Central memory CD8-positive, alpha-beta T cell (primary cell): ENCODE data around the gene IL1RAP.
A peak's percentile ranks its signal among the peaks of the same experiment; 100 is the strongest.

Experiments
- ATAC-seq: fragments of 150-1000 bp; cut with Tn5 transposase; replicated peaks from 2 replicates; pipeline ENCODE4 v1.10.0; 2022; ENCODE audit warnings: mild to moderate bottlenecking, moderate FRiP score, moderate number of reproducible peaks; ENCODE audit not compliant: poor library complexity, severe bottlenecking; ENCODE audit errors: extremely low read depth
- DNase-seq, 2 donors: peaks; one replicate each; pipeline ENCODE4 v3.0.0; 2021; ENCODE audit warnings: low spot score in 2 of 2
- H3K27ac Mint-ChIP-seq: one replicate; pipeline ENCODE4 v1.8.0; 2022; ENCODE audit warnings: low read depth, mild to moderate bottlenecking, moderate library complexity, mixed read lengths
- H3K27me3 Mint-ChIP-seq: one replicate; pipeline ENCODE4 v1.8.0; 2022; ENCODE audit warnings: mixed read lengths
- H3K36me3 Mint-ChIP-seq: one replicate; pipeline ENCODE4 v1.8.0; 2022; ENCODE audit warnings: mild to moderate bottlenecking, moderate library complexity, mixed read lengths; ENCODE audit not compliant: insufficient read depth
- H3K4me1 Mint-ChIP-seq: one replicate; pipeline ENCODE4 v1.8.0; 2022; ENCODE audit warnings: mixed read lengths
- H3K4me3 Mint-ChIP-seq: one replicate; pipeline ENCODE4 v1.8.0; 2022; ENCODE audit warnings: mild to moderate bottlenecking, moderate library complexity, mixed read lengths
- H3K9me3 Mint-ChIP-seq: one replicate; pipeline ENCODE4 v1.8.0; 2022; ENCODE audit warnings: mixed read lengths

IL1RAP gene

DNA sequence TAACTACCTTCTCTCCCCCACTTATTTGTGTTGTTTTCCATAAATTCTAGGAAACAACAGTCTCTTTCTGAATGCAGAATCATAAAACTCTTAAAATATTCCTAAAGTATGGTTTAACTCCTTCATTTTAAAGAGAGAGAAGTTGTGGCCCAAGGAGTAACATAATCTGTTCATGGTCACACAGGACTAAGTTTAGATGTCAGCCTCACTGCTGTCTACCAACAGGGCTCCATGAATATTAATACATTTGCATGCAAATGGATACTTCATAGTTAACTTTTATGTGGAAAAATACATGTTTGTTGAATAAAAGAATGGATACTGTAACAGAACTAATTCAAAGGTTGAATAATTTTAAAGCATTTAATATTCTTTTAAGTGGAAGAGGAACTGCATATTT, 18.5 kb upstream of the IL1RAP start:
- Mint-ChIP-seq H3K36me3 (no peaks in the 10 kb centered on the region), H3K4me1 (no peaks in the 10 kb centered on the region), H3K27ac (no peak overlapping the region), H3K4me3 (no peak overlapping the region), H3K27me3 (peaks cover 92% of the 10 kb centered on the region), H3K9me3 (no peaks in the 10 kb centered on the region)
- no peak for DNase-seq
- no peak for ATAC-seq

DNA sequence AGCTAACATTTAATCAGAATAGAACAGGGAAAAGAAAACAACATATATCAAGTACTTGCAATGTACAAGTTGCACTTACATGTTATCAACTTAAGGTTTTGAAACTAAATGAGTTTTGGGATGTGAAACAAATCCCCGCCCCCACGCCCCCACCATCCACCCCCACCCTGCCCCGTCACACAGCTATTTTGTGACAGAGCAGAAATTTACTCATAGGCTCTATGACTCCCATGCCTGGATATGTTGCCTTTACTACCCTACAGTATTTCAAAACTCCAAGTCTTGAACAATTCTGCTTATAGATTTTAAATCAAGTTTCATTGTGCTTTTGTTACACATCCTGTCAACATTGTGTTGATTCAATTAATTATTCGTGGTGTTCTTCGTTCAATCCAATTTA, 18.1 kb upstream of the IL1RAP start:
- DNase-seq: no peak
- no peak overlapping the region for H3K27ac Mint-ChIP-seq
- H3K27me3 Mint-ChIP-seq: peaks cover 93% of the 10 kb centered on the region
- H3K36me3 Mint-ChIP-seq: no peaks in the 10 kb centered on the region
- H3K4me1 Mint-ChIP-seq: no peaks in the 10 kb centered on the region
- no peaks in the 10 kb centered on the region for H3K9me3 Mint-ChIP-seq
- H3K4me3 Mint-ChIP-seq: no peak overlapping the region
- no peak for ATAC-seq

DNA sequence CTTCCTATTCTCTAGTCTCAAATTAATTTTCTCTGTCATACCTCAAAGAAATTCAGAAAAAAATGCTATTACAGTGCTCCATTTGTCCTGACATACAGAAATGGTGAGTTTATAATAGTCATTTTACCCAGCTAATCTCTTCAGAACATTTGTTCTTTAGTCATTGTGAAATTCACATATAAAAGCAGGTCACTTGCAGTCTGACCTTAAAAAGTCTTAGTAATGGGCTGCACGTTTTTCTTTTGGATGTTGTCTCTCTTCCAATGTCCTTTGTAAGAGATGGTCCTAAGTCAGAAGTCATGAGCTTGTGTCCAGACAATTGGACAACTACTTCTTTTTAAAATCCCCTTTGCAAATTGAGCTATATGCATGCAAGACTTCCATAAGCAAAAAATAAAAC, 17.0 kb upstream of the IL1RAP start:
- peaks cover 93% of the 10 kb centered on the region for H3K27me3 Mint-ChIP-seq
- no peaks in the 10 kb centered on the region for H3K9me3 Mint-ChIP-seq
- DNase-seq: no peak
- H3K4me1 Mint-ChIP-seq: no peaks in the 10 kb centered on the region
- H3K4me3 Mint-ChIP-seq: no peak overlapping the region
- no peaks in the 10 kb centered on the region for H3K36me3 Mint-ChIP-seq
- H3K27ac Mint-ChIP-seq: no peak overlapping the region
- ATAC-seq: no peak

DNA sequence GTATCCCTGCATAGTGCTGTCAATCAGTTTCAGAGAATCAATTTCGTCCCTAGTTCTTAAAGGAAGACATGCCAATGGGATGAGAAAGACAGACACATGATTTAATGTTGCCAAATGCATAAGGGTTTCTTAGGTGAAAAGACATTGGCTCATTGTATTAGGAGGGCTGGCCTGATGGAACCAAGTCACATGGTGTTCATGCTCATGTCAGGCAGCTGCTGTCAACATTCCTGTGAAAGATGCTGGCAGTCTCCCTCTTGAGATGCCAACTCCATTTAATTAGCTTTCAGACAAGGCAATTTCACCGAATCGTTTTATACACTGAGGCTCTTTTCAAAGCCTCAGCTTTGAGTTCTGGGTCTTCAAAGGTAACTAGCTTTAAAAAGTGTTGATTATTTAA, 16.1 kb upstream of the IL1RAP start:
- Mint-ChIP-seq H3K27me3 (peaks cover 93% of the 10 kb centered on the region), H3K4me3 (no peak overlapping the region), H3K4me1 (no peaks in the 10 kb centered on the region), H3K9me3 (no peaks in the 10 kb centered on the region), H3K36me3 (no peaks in the 10 kb centered on the region), H3K27ac (no peak overlapping the region)
- ATAC-seq (no peak), DNase-seq (no peak)

DNA sequence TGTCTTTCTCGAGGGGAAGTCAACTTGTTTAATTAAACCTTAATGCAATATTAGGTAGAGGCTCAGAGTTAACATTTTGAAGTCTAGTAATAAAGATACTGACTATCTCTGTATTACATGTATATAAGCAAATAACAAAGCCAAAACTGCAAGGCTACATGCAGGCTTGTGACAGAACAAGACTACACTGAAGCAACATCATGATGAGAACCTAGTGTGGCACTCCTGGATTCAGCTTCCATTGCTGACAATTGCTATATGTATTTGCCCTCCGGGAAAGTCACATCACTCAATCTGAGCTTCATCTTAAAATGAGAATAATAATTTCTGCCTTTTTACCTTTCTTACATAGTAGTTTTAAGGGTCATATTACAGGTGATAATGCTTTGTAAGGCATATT, 15.6 kb upstream of the IL1RAP start:
- Mint-ChIP-seq H3K4me1 (no peaks in the 10 kb centered on the region), H3K27ac (no peak overlapping the region), H3K27me3 (peaks cover 93% of the 10 kb centered on the region), H3K9me3 (no peaks in the 10 kb centered on the region), H3K36me3 (no peaks in the 10 kb centered on the region), H3K4me3 (no peak overlapping the region)
- ATAC-seq (no peak), DNase-seq (no peak)

DNA sequence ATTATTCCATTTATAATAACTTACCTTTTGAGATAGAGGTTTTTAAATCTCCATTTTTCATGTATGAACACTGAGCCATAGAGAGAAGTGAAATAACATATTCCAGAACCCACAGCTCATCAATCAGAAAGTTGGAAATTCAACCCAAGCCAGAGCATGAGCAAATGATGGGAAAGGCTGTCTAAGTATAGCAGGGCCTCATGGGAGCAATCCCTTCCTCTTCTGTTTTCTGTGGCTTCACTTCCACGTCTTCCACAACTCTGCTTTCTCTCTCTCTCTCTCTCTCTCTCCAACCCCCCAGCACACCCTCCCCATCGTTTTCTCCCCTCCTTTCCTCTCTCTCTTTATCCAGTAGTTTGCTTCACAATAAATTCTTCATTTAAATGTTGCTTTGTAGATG, 14.8 kb upstream of the IL1RAP start:
- Mint-ChIP-seq H3K27ac (no peak overlapping the region), H3K4me3 (no peak overlapping the region), H3K27me3 (peaks cover 93% of the 10 kb centered on the region), H3K4me1 (no peaks in the 10 kb centered on the region), H3K36me3 (no peaks in the 10 kb centered on the region), H3K9me3 (no peaks in the 10 kb centered on the region)
- no peak for ATAC-seq
- no peak for DNase-seq

DNA sequence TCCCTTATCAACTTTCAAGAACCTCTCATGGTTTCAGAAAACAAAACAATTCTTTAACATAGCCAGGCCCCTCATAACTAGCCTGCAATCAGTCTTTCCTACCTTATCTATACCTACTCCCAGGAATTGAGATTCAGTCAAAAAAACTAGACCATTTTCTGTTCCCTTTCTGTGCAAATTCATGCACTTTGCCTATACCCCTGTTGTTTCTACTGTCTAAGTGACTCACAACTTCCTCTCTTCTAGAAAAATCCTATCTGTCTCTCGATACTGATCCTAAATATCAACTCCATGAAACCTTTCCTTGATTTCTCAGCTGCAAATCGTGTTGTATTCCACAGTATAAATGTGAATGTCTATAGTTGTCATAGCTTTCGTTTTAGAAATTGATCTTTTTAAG, 10.9 kb upstream of the IL1RAP start:
- DNase-seq (no peak), ATAC-seq (no peak)
- Mint-ChIP-seq H3K27me3 (peaks cover 57% of the 10 kb centered on the region), H3K4me3 (no peak overlapping the region), H3K9me3 (no peaks in the 10 kb centered on the region), H3K27ac (no peak overlapping the region), H3K4me1 (no peaks in the 10 kb centered on the region), H3K36me3 (no peaks in the 10 kb centered on the region)

DNA sequence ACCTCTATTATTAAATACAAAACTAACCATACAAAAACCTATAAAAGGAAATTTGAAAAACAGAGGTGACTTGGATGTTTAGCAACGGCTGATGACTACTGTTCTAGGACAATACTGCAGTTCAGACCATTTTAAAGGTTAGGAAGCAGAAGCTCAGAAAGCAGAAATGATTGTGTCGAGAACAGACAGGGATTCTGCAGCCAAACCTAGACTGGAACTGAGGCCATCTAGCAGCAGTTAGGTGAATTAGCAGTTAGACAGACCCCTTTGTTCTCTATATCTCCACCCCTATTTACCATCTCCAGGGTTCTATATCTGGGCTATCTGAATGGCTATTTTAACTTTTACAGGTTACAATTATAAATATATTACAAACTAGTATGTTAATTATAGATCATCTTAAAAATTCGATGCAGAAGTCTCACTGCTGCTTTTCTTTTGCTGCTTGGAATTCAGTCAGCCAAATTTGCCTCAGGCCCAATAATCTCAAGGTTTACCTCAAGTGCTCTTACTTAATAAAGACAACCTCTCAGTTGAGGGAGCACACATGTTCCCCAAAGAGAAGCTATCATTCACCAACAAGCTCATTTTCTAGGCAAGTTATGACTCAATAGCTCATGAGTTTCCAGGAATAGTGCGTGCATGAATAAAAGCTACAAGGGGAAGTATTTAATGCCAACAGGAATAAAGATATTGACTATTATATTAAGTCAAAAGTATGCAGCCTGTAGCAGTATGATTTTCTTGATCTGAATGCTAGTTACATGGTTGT, 9.3 kb upstream of the IL1RAP start:
- Mint-ChIP-seq H3K27me3 (peaks cover 44% of the 10 kb centered on the region), H3K9me3 (no peaks in the 10 kb centered on the region), H3K36me3 (no peaks in the 10 kb centered on the region), H3K4me3 (no peak overlapping the region), H3K4me1 (no peaks in the 10 kb centered on the region), H3K27ac (no peak overlapping the region)
- ATAC-seq (no peak), DNase-seq (no peak)

DNA sequence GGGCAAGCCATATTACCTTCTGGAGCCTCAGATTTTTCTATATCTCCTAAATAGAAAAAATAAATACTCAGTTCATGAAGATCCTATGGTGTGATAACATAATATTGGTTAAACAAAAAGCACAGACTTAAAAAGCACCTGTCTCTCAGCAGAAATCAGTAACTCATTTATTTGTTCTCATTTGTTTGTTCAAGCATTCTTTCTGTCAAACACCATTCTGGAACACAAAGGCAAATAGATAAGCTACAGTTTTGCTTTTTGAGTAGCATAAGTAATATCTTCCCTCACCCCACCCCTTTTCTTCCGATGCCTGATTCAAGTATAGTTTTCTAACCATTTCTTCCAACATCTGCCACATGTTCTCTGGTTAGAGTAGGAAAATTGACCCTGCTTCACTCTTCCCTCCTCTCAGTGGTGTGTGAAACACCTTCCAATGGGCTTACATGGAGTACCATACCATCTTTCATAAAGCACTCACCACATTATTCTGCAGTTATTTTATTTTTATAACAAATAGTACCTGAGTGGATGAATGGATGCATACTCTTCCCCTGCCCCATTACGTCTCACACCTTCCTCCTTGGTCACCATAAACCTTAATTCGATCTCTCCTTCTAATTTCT, 8.4 kb upstream of the IL1RAP start:
- H3K4me1 Mint-ChIP-seq: no peaks in the 10 kb centered on the region
- H3K9me3 Mint-ChIP-seq: no peaks in the 10 kb centered on the region
- DNase-seq (no peak), ATAC-seq (no peak)
- H3K36me3 Mint-ChIP-seq: no peaks in the 10 kb centered on the region
- H3K27ac Mint-ChIP-seq: no peak overlapping the region
- H3K27me3 Mint-ChIP-seq: peaks cover 37% of the 10 kb centered on the region
- no peak overlapping the region for H3K4me3 Mint-ChIP-seq

DNA sequence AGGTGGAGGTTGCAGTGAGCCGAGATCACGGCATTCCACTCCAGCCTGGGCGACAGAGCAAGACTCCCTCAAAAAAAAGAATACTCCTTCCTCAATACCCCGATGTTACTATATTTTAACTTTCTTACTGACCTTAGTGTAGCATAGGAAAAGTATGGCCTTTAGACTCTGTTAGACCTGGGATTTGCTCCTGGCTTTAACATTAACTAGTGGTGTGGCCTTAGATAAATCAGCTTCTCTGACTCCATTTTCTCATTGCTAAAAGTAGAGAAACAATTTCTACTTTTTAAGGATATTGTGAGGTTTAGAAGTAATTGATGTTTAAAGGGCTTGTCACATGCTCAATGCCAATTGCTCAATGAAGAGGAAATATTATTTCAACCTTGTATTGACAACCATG, 7.6 kb upstream of the IL1RAP start:
- Mint-ChIP-seq H3K9me3 (no peaks in the 10 kb centered on the region), H3K27ac (no peak overlapping the region), H3K27me3 (peaks cover 30% of the 10 kb centered on the region), H3K4me3 (no peak overlapping the region), H3K36me3 (no peaks in the 10 kb centered on the region), H3K4me1 (no peaks in the 10 kb centered on the region)
- no peak for ATAC-seq
- DNase-seq: no peak

DNA sequence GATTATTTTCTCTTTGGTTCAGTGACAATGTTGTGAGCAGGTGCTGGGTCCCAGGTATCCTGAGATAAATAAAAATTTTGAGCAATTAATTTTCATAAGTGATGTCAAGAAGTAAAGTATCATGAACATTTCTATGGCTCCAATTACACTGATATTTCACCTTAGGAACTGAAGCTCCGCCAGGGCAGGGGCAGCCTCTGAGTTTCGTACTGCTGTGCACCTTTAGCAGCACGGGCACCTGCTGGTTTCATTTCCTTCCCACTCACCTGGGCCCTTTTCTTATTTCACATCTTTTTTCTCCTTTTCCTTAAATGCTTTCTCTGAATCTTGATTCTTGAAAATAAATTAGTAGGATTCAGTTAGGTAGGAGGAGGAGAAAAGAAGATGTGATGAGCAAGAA, 1.2 kb upstream of the IL1RAP start:
- Mint-ChIP-seq H3K27me3 (no peaks in the 10 kb centered on the region), H3K4me3 (peak overlapping the region; percentile 82), H3K9me3 (no peaks in the 10 kb centered on the region), H3K27ac (peak overlapping the region; percentile 75), H3K4me1 (peaks cover 26% of the 10 kb centered on the region), H3K36me3 (peaks cover 10% of the 10 kb centered on the region)
- DNase-seq (no peak), ATAC-seq (no peak)

DNA sequence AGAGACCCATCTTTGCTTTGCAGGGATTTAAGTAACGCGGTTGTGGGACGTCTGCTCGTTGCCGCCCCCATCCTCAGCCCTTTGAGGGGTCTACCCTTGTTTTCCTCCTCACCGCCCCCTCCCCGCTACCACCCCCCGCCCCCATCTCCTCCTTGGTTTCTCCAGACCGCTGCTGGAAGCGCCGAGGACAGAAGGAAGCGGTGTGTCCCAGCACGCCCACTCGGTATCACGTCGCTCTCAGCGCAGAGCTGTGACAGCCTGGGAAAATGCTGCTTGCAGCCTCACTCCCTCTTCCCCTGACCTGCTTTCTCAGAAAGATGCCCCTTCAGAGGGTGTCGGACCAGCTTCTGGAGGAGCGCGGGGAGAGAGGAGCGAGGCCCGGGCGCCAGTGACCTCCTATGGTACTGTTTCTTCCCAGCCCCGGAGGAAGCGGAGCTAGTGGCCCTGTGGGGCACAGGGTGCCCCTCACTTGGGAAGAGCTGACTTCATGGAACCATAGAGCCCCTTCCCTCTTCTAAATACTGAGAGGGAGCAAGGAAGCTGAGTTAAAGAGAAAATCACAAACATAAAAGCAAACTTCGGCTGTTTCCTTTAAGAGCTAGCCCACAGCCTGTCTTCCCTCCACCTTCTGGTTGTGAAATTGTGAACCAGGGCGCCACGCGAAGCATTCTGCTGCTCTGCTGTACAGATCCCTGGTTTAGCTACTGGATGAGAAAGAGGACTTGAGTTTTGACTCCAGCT, 698 bp downstream of the IL1RAP start:
- peak overlapping the region; percentile 75 for H3K27ac Mint-ChIP-seq
- H3K4me1 Mint-ChIP-seq: peaks cover 26% of the 10 kb centered on the region
- ATAC-seq (peak; percentile 8), DNase-seq (peak in 1 of 2 donors; percentile 14)
- H3K9me3 Mint-ChIP-seq: no peaks in the 10 kb centered on the region
- peaks cover 10% of the 10 kb centered on the region for H3K36me3 Mint-ChIP-seq
- peak overlapping the region; percentile 82 for H3K4me3 Mint-ChIP-seq
- no peaks in the 10 kb centered on the region for H3K27me3 Mint-ChIP-seq

DNA sequence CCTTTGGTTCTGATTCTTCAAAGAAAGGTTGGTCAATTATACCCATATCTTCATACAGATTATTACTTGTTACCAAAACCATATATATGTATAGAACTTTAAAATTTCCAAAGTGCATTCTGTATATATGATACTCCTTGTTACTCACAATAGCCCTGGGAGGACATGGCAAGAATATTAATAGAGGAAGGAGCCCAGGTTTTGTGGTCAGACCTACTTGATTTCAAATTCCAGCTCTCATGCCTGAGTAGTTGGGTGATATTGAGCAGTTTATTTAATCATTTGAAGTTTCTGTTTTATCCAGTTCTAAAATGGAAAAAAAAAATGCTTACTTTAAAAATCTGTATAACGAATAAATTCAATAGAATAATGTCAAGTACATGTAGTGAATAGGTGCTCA, 2.5 kb downstream of the IL1RAP start:
- H3K27me3 Mint-ChIP-seq: no peaks in the 10 kb centered on the region
- DNase-seq (no peak), ATAC-seq (no peak)
- peaks cover 10% of the 10 kb centered on the region for H3K36me3 Mint-ChIP-seq
- H3K27ac Mint-ChIP-seq: no peak overlapping the region
- peaks cover 26% of the 10 kb centered on the region for H3K4me1 Mint-ChIP-seq
- H3K4me3 Mint-ChIP-seq: no peak overlapping the region
- H3K9me3 Mint-ChIP-seq: no peaks in the 10 kb centered on the region
